HG03175 (cell line): ENCODE results near the gene OTX2.

Source experiments
- ATAC-seq: cut with Tn5 transposase; IDR thresholded peaks from one replicate; pipeline ENCODE4 v1.9.1; 2021; ENCODE audit warnings: mild to moderate bottlenecking, moderate library complexity; ENCODE audit not compliant: unreplicated experiment

The OTX2 gene

GRCh38 chr14:56812364-56813141, 2.3 kb upstream of the OTX2 start:
- no peak for ATAC-seq

DNA sequence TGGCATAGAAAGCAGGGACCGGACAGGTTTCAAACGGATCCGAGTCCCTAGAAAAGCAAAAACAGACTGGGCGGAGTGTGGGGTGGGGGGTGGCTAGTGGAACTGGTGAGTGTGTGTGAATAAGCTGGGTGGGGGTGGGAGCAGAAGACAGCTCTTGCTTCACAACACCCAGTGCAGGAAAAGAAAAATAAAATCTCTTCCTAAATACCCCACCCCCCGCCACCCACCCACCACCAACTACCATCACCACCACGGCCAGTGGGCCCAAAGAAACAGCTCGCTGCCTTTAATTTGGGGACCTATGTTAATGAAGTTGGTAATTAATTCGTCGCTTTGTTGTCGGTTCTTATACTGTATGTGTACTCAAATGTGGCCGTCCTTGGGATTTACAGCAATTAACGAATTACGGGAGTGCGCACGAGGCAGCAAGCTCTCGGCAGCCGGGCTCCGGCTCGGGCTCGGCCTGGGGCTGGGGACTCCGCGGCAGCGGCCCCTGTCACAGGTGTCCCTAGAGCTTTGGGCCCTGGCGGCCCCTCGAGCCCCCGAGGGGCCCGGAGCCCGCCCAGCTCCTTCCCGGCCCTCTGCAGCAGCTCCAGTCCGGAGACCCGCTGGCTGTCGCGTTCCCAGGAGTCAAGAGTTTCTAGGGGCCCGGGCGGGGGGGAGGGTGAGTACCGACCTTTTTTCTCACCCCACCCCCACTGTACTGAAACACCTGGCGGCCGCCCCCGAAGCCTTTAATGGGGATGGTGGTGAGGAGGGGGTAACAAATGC, 1.5 kb upstream of the OTX2 start:
- no peak for ATAC-seq

GRCh38 chr14:56810836-56811592, 735 bp upstream of the OTX2 start:
- ATAC-seq, result no peak

DNA sequence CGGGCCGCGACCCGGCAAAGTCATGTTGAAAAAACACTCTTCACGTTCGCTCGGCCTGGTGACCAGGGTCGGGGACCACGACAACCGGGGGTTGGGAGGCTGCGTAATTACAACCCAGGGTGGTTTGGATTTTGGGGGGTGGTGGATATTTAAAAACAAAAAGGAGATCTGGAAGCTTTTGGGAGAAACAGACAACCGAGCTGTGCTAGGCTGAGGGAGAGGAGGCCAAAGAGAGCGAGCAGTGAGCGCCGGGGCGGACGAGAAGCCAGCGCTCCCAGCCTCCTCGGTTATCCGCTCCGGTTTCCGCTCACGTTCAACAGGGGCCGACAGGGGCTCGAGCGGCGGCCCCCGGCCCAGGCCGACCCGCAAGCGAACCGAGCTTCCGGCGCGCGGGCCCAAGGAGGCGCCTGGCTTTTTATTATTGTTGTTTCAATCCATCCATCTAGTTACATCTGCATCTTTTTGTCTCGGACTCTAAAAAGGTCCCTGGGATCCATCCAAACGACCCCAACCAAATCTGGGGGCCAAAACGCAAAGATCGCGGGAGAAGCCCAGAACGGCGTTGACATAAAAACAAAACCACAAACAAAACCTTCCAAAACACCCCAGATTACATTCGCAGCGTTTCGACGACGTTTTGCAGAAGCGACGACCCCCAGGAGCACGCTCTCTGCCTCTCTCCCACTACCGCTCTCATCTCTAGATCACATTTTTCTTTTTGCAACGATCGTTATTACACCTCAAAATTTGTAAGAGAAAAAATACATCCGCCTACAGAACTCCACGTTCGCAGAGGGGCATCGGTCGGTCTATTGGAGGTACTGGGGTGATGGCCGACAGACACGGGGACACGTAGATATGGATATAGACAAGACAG, 771 bp downstream of the OTX2 start:
- no peak for ATAC-seq

- no peak for ATAC-seq
Observed at GRCh38 chr14:56808383-56809269, 1.7 kb downstream of the OTX2 start.

- no peak for ATAC-seq
Observed at GRCh38 chr14:56808110-56808382, 2.2 kb downstream of the OTX2 start.

- no peak for ATAC-seq
Observed at GRCh38 chr14:56807386-56808109, 2.7 kb downstream of the OTX2 start.

DNA sequence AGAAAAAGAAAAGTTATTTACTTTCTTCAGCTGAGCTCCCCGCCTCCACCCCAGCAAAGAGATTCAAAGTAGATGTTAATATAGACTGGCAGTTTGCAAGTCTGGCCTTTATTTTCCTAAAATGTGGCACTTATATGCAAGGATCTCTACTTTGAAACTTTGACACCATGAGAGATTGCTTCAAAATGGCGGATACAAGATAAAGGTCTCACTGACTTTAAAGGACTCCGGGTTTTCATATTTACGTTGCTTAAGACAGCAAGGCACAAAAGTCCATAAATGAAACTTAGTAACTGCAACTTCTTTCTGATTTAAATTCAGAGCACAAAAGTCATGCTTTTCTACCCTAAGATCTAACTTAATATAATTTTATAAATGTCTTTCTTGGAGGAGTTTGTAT, 3.5 kb downstream of the OTX2 start:
- no peak for ATAC-seq

DNA sequence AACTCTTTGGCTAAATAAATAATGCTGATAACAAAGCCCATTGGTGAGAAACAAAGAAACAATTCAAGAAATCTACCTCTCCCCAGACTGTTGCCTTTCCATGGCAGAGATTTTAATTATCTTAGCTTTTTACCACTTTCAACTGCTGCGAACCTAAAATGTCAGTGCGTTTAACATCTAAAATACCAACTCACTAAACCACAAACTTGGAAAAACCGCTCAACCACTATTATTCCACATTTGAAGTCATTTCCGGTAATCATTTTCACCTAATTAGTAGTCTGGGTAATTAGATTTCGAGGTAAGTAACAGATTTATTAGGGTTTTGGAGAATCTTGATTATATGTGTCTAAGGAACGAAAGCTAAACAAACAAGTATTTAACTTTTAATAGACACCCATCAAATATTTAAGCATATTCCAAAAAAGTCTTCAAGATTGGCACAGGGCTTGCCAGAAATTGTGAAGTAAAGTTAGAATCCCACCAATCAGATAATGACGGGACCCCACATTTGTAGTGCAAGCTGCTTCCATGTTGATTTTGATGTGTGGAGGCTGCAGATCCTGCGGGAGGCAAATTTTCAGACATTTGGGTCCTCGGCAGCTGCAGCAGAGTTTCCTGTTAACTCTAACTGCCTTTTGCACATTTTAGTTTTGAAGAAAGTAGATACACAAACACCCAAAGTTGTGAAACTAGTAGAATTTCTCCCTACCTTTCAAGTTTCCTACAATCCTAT, 4.1 kb downstream of the OTX2 start:
- no peak for ATAC-seq

DNA sequence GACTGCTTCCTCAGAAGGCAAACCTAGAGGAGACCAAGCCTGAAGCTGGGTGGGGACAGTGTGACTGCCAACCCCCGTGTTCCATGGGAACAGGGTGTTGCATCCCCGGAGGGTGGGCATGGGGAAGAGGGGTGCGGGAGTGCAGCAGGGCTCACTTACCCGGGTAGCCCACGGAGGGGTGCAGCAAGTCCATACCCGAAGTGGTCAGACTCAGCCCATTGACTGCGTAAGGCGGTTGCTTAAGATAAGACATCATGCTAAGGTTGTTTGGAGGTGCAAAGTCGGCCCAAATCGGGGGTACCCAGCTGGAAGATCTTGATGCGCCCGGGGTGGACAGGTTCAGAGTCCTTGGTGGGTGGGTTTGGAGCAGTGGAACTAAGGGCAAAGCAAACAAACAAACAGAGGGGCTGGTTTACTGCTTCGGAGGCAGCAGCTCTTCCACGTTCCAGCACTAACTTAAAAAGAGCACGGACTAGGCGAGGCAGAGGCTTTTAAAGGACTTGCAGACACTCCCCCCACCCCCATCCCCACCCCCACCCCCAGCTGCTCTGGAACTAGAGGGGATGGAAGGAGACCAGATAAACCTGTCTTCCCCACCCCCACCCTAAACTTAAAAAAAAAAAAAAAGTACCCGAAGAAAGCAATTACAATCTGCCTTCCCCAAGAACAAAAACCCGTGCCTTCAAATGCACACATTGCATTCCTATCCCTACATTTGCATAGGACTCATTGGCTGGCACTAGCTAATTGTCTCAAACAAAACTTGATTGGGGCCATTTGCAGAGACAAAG, 4.9 kb downstream of the OTX2 start:
- no peak for ATAC-seq

GRCh38 chr14:56803816-56804535, 6.3 kb downstream of the OTX2 start:
- no peak for ATAC-seq

GRCh38 chr14:56801920-56802319, 8.4 kb downstream of the OTX2 start:
- ATAC-seq, result no peak

GRCh38 chr14:56799343-56799645, 11.0 kb downstream of the OTX2 start:
- ATAC-seq, result no peak

DNA sequence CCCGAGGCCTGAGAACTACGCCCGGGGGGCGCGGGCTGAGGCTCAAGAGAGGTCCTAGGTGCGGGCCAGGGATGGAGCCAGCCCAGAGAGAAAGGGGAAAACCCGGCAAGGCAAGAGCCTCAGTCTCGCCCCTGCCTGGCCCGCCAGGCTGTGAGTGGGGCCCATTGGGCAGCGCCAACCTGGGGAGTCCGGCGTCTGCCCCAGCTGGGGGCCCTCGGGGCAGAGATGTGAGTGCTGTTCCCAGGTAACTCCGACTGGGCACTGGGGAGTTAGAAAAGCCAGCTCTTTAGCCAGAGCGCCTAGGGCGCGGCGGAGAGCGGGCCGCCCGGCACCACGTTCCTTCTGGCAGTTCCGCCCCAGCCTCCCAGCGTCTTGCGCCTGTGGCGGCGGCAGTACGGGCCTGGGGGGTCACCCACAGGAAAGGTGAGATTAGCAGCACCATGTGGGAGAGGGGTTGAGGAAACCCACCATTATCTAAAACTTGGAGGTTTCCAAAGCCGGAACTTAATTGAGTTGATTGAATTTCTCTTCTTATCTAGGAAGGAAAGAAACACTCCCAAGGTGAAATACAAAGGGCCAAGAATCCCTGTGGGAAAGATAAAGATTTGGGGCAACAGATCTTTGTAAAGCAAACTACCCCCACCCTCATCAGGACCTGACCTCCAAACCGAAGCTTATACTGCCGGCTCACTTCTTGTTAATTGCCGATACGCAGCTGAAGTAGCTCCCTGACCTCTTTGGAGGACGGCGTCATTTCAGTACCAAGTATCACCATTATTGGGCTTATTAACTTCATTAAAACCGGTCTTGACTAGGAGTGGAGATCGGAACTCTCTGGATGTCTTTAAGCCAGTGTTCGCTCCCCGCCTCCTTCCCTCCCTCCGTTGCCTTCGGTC, 11.6 kb downstream of the OTX2 start:
- no peak for ATAC-seq

DNA sequence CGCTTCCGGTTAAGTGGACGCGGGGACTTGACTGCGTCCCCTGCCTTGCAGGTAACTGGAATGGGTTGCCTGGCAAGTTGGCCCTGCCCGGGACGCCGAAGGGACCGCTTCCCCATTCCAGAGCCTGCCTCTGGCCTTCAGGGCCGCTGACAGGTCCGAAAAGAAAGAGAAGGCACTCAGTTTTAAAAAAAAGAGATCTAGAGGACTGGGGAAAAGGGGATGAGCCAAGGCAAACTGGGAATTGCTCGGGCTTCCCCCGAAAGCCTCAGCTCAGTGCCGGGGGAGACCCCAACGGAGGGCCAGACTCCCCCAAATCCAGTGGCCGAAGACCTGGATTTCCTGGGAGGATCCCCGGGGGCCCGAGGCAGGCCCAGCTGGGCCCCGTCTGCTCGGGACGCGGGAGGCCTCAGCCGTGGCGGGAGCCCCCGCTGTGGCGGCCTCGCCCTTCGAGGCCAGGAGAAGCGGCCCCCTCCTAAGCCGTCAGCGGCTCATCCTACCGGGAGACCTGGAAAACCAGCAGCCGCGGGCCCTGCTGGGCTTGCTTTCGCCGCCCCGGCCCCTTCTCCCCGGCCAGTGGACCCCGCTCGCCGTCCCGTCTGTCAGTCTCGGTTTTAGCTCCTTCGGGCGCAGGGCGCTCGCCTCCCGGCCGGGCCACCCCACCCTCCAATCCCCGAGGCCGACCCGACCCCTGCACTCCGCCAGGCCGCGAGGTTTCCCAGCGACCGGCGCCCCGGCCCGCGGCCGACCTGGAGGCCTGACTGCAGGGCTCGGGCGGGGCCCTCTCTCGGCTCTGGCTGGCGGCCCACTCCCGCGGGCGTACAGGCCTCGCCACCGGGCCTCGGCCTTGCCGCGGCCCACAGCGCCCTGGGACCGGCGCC, 12.5 kb downstream of the OTX2 start:
- no peak for ATAC-seq
